Smooth muscle cell of the brain vasculature (primary cell): ENCODE measurements around the gene VEGFB.

Source experiments
- DNase-seq: peaks from one replicate; pipeline ENCODE4 v3.0.0-alpha.2; 2012; ENCODE audit warnings: low read depth, low spot score

Gene VEGFB

GRCh38 chr11:64246871-64247728 lies 12.7 kb downstream of the VEGFB start, which contains the start of gene PPP1R14B:
PPP1R14B (minus strand) TSS chr11:64246943; CDS start chr11:64246673, 270 bp downstream.
- DNase-seq, result peak; percentile 61

- DNase-seq, result no peak
Measured at GRCh38 chr11:64247729-64248531, 13.5 kb downstream of the VEGFB start.

GRCh38 chr11:64248578-64248977 lies 14.2 kb downstream of the VEGFB start:
- DNase-seq, result no peak

GRCh38 chr11:64249038-64249437 lies 14.7 kb downstream of the VEGFB start:
- DNase-seq, result no peak

- DNase-seq, result no peak
Measured at GRCh38 chr11:64249563-64250414, 15.4 kb downstream of the VEGFB start.

- DNase-seq, result no peak
Measured at GRCh38 chr11:64250415-64251015, 16.1 kb downstream of the VEGFB start.

GRCh38 chr11:64251016-64251752 lies 16.8 kb downstream of the VEGFB start, which contains the start of gene PLCB3:
PLCB3 (plus strand) TSS chr11:64251530; CDS start chr11:64251650, 120 bp downstream.
- no peak for DNase-seq

- no peak for DNase-seq
Measured at GRCh38 chr11:64251753-64252002, 17.3 kb downstream of the VEGFB start.

GRCh38 chr11:64252003-64252872 lies 17.9 kb downstream of the VEGFB start:
- no peak for DNase-seq

GRCh38 chr11:64253043-64253442 lies 18.7 kb downstream of the VEGFB start:
- DNase-seq, result no peak

GRCh38 chr11:64253481-64253880 lies 19.1 kb downstream of the VEGFB start:
- no peak for DNase-seq

- no peak for DNase-seq
Measured at GRCh38 chr11:64254326-64254725, 19.9 kb downstream of the VEGFB start.

- DNase-seq, result no peak
Measured at GRCh38 chr11:64255135-64256128, 21.0 kb downstream of the VEGFB start.

GRCh38 chr11:64256300-64256699 lies 21.9 kb downstream of the VEGFB start:
- no peak for DNase-seq

GRCh38 chr11:64258356-64258755 lies 24.0 kb downstream of the VEGFB start:
- DNase-seq, result no peak

GRCh38 chr11:64258946-64259532 lies 24.7 kb downstream of the VEGFB start:
- no peak for DNase-seq

GRCh38 chr11:64259533-64260067 lies 25.2 kb downstream of the VEGFB start:
- no peak for DNase-seq
